IMR-90 (cell line): ENCODE data around the gene IKZF4. TPM values are rescaled to one million over a fixed set of nuclear protein-coding genes. Genes with fewer than 3 reads are reported as not detected.

Experiments
- ATAC-seq: fragments of 200-7000 bp; cut with Tn5 transposase; 2 replicates; pipeline ENCODE4 v1.9.1; 2020; ENCODE audit warnings: low read depth, mild to moderate bottlenecking, moderate library complexity
- BruUV-seq: library from RNA; stranded (reverse); fragments of 400-500 nt; replicated peaks from 2 replicates; lab custom pipeline; 2021; lab: Mats Ljungman, UMichigan
- CTCF ChIA-PET: fragments of 300-600 bp; formaldehyde crosslinking; extraction: SDS; loops from one replicate; lab custom pipeline; 2021; ENCODE audit warnings: antibody characterized with exemption; lab: Yijun Ruan, JAX
- POLR2A ChIA-PET: fragments of 300-600 bp; sonication (Branson Sonifier 250); formaldehyde crosslinking; loops from one replicate; lab custom pipeline; 2022; ENCODE audit warnings: antibody characterized with exemption; ENCODE audit not compliant: unreplicated experiment; lab: Charles Lee
- DNase-seq: peaks from one replicate; pipeline ENCODE4 v3.0.0; 2013
- H2AFZ ChIP-seq: replicated peaks from 2 replicates; pipeline ENCODE3; 2013; ENCODE audit warnings: low read length, mild to moderate bottlenecking; ENCODE audit not compliant: poor library complexity
- H2AK5ac ChIP-seq: 2 replicates; pipeline ENCODE4 v1.6.1; 2013; ENCODE audit warnings: low read depth, low read length, inconsistent platforms
- H2AK9ac ChIP-seq: replicated peaks from 2 replicates; pipeline ENCODE3; 2013; ENCODE audit warnings: mild to moderate bottlenecking, low read depth, low read length, moderate library complexity; ENCODE audit not compliant: poor library complexity
- H2BK120ac ChIP-seq: 2 replicates; pipeline ENCODE4 v1.6.1; 2013; ENCODE audit warnings: low read depth, low read length, inconsistent platforms
- H2BK15ac ChIP-seq: 3 replicates; pipeline ENCODE4 v1.6.1; 2013; ENCODE audit warnings: low read depth, low read length, inconsistent platforms
- H2BK20ac ChIP-seq: 2 replicates; pipeline ENCODE4 v1.6.1; 2013; ENCODE audit warnings: low read depth, mild to moderate bottlenecking, inconsistent platforms, low read length, moderate library complexity
- H2BK5ac ChIP-seq: 2 replicates; pipeline ENCODE4 v1.6.1; 2013; ENCODE audit warnings: mild to moderate bottlenecking, low read depth, low read length, inconsistent platforms; ENCODE audit not compliant: poor library complexity, severe bottlenecking
- H3K14ac ChIP-seq: replicated peaks from 2 replicates; pipeline ENCODE4 v1.6.1; 2013; ENCODE audit warnings: low read depth, low read length, inconsistent platforms
- H3K18ac ChIP-seq: 2 replicates; pipeline ENCODE4 v1.6.1; 2013; ENCODE audit warnings: low read depth, low read length, control low read depth
- H3K23ac ChIP-seq: 2 replicates; pipeline ENCODE4 v1.6.1; 2013; ENCODE audit warnings: low read depth, low read length, inconsistent platforms
- H3K27ac ChIP-seq: 2 replicates; pipeline ENCODE4 v1.5.1; 2013; ENCODE audit warnings: mild to moderate bottlenecking, control low read depth, low read length; ENCODE audit not compliant: insufficient read depth
- H3K27me3 ChIP-seq: 2 replicates; pipeline ENCODE4 v1.6.1; 2013; ENCODE audit warnings: low read length; ENCODE audit not compliant: control insufficient read depth, insufficient read depth
- H3K36me3 ChIP-seq: 2 replicates; pipeline ENCODE4 v1.6.1; 2013; ENCODE audit warnings: low read length, mixed read lengths; ENCODE audit not compliant: control insufficient read depth, insufficient read depth
- H3K4ac ChIP-seq: 2 replicates; pipeline ENCODE4 v1.6.1; 2013; ENCODE audit warnings: low read depth, low read length, inconsistent platforms
- H3K4me1 ChIP-seq: 2 replicates; pipeline ENCODE4 v1.6.1; 2013; ENCODE audit warnings: low read length, mixed read lengths; ENCODE audit not compliant: control insufficient read depth, insufficient read depth
- H3K4me2 ChIP-seq: 2 replicates; pipeline ENCODE4 v1.6.1; 2013; ENCODE audit warnings: low read depth, mild to moderate bottlenecking, control low read depth, low read length, moderate library complexity
- H3K4me3 ChIP-seq: 2 replicates; pipeline ENCODE4 v1.5.1; 2013; ENCODE audit warnings: low read depth, mild to moderate bottlenecking, control low read depth, low read length, moderate library complexity; ENCODE audit not compliant: insufficient read depth
- H3K56ac ChIP-seq: 2 replicates; pipeline ENCODE4 v1.6.1; 2013; ENCODE audit warnings: low read length, inconsistent platforms; ENCODE audit not compliant: insufficient read depth; ENCODE audit errors: extremely low read depth
- H3K79me1 ChIP-seq, 2 experiments: 2 replicates each; pipeline ENCODE4 v1.6.1; 2013; ENCODE audit warnings: low read length in 2 of 2, inconsistent platforms in 1 of 2, low read depth in 1 of 2
- H3K9ac ChIP-seq: 2 replicates; pipeline ENCODE4 v1.6.1; 2013; ENCODE audit warnings: low read depth, low read length, control low read depth
- H3K9me1 ChIP-seq: 2 replicates; pipeline ENCODE4 v1.6.1; 2013; ENCODE audit warnings: low read length, inconsistent platforms; ENCODE audit not compliant: insufficient read depth
- H3K9me3 ChIP-seq: 2 replicates; pipeline ENCODE4 v1.6.1; 2013; ENCODE audit warnings: low read length; ENCODE audit not compliant: control insufficient read depth, insufficient read depth
- H4K20me1 ChIP-seq: 2 replicates; pipeline ENCODE4 v1.6.1; 2013; ENCODE audit warnings: low read length, inconsistent platforms; ENCODE audit not compliant: insufficient read depth
- H4K5ac ChIP-seq: 2 replicates; pipeline ENCODE4 v1.6.1; 2013; ENCODE audit warnings: mild to moderate bottlenecking, low read depth, low read length, control low read depth
- H4K8ac ChIP-seq, 2 experiments: 2 replicates each; pipeline ENCODE4 v1.6.1; 2013; ENCODE audit warnings: low read depth in 2 of 2, low read length in 2 of 2, control low read depth in 1 of 2, inconsistent platforms in 1 of 2
- H4K91ac ChIP-seq: 2 replicates; pipeline ENCODE4 v1.6.1; 2013; ENCODE audit warnings: low read depth, low read length, inconsistent platforms; ENCODE audit not compliant: insufficient read depth
- MXI1 ChIP-seq: IDR thresholded peaks from 2 replicates; pipeline ENCODE4 v1.6.1; 2012; ENCODE audit warnings: low read depth, mild to moderate bottlenecking, low read length, moderate library complexity, borderline replicate concordance
- RAD21 ChIP-seq: IDR thresholded peaks from 2 replicates; pipeline ENCODE4 v1.6.1; 2012; ENCODE audit warnings: low read length, improper control_type of control experiment
- RCOR1 ChIP-seq: IDR thresholded peaks from 2 replicates; pipeline ENCODE4 v1.6.1; 2012; ENCODE audit warnings: mild to moderate bottlenecking, low read length, improper control_type of control experiment; ENCODE audit not compliant: insufficient replicate concordance
- RFX5 ChIP-seq: IDR thresholded peaks from 2 replicates; pipeline ENCODE4 v1.8.0; 2012; ENCODE audit warnings: low read depth, mild to moderate bottlenecking, low read length, moderate library complexity
- WGBS, 2 experiments: methylation state at CpG; one replicate each; pipeline versions ENCODE4 v1.1.5 to v1.1.7; 2013; ENCODE audit warnings: missing lambda C conversion rate in 2 of 2; ENCODE audit not compliant: insufficient read length in 1 of 2; ENCODE audit errors: extremely low coverage in 2 of 2; 5-methylcytosine and 5-hydroxymethylcytosine counted together
- dilution Hi-C: fragments of 300-500 bp; cut with HindIII; formaldehyde crosslinking; loops from one replicate; pipeline ENCODE4 v1.14.3; 2018; ENCODE audit warnings: low sequenced_read_pairs; ENCODE audit not compliant: unreplicated experiment
- in situ Hi-C: fragments of 300-500 bp; cut with MboI; formaldehyde crosslinking; loops from 3 replicates; pipeline ENCODE4 v1.14.3; 2019; ENCODE audit warnings: low sequenced_read_pairs, inconsistent platforms, mixed read lengths
- intact Hi-C: fragments of 100-400 bp; cut with micrococcal nuclease; formaldehyde crosslinking; loops from 2 replicates; pipeline ENCODE4 v1.10.0; 2022
- polyA plus RNA-seq, 3 experiments: library from polyadenylated mRNA; depleted of rRNA; stranded (reverse); fragments of >200 nt; gene quantifications; 2 replicates each; pipeline ENCODE4 v1.2.3, GENCODE V29; 2012; ENCODE audit warnings: low replicate concordance in 1 of 3
- total RNA-seq: library from RNA; depleted of rRNA; stranded (reverse); fragments of >200 nt; gene quantifications from 2 replicates; pipeline ENCODE4 v1.2.3, GENCODE V29; 2012
- TF ChIP-seq, protein P1 (sequence below): fragments of 150-350 bp; IDR thresholded peaks from 2 replicates; pipeline ENCODE4 v1.6.1; 2016; ENCODE audit warnings: low read depth, mild to moderate bottlenecking, low read length, moderate library complexity, borderline replicate concordance

IKZF4 gene
- total and polyA plus RNA-seq, 2 of the 4 experiments (the other 2 are of a cell fraction) = 1.8 to 7.1 TPM

GRCh38 chr12:56037161-56037560, 16.3 kb downstream of the IKZF4 start:
- Histone ChIP-seq H4K91ac (no peak overlapping the region), H3K4me2 (no peak overlapping the region), H3K9me3 (no peaks in the 10 kb centered on the region), H2AFZ (no peak overlapping the region), H3K27me3 (no peaks in the 10 kb centered on the region), H3K9ac (no peak overlapping the region), H3K23ac (no peak overlapping the region), H2BK15ac (no peak overlapping the region), H3K36me3 (peaks cover 31% of the 10 kb centered on the region), H2BK5ac (no peak overlapping the region), H3K56ac (no peak overlapping the region), H2BK20ac (no peak overlapping the region), H3K4me1 (no peaks in the 10 kb centered on the region), H2AK5ac (no peak overlapping the region), H4K20me1 (0 out of 2 replicates have a peak, but pooled peaks cover 2% of the 10 kb centered on the region), H3K4me3 (no peak overlapping the region), H4K5ac (no peak overlapping the region), H3K79me1 (peaks cover 0 to 10% of the 10 kb centered on the region in 2 experiments; a peak in 2 of 4 replicates), H4K8ac (no peak overlapping the region), H2BK120ac (no peak overlapping the region), H3K14ac (no peak overlapping the region), H3K18ac (no peak overlapping the region), H2AK9ac (no peak overlapping the region), H3K4ac (no peak overlapping the region), H3K9me1 (no peaks in the 10 kb centered on the region), H3K27ac (no peak overlapping the region)
- intact Hi-C loops (no loop called here), in situ Hi-C loops (loop anchor here (5.0 kb wide), 1 partner anchor 40 kb away; the partner anchor contains the start of gene SUOX), dilution Hi-C loops (no loop called here)
- DNase-seq (no peak), ATAC-seq (no peak)
- no TSS peak for BruUV-seq
- ChIA-PET POLR2A (interaction anchor here (0.6 kb wide), 1 partner anchor 219 kb away, joined by 3 read pairs; no protein-coding TSS in a partner anchor), CTCF (interaction anchor here (2.4 kb wide), 1 partner anchor 8 kb away, joined by 8 read pairs; no protein-coding TSS in a partner anchor)
- WGBS, 2 experiments = 60% methylated on average over 1 of the region's 2 CpGs; no CpG with 5 or more reads in 1 of the 2 experiments
- TF ChIP-seq RCOR1 (no peak), MXI1 (no peak), RFX5 (no peak), RAD21 (no peak)
- TF ChIP-seq, protein P1, sequence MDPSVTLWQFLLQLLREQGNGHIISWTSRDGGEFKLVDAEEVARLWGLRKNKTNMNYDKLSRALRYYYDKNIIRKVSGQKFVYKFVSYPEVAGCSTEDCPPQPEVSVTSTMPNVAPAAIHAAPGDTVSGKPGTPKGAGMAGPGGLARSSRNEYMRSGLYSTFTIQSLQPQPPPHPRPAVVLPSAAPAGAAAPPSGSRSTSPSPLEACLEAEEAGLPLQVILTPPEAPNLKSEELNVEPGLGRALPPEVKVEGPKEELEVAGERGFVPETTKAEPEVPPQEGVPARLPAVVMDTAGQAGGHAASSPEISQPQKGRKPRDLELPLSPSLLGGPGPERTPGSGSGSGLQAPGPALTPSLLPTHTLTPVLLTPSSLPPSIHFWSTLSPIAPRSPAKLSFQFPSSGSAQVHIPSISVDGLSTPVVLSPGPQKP = no peak
